ENCODE measurements around the gene RAB26.
A peak's percentile ranks its signal among the peaks of the same experiment; 100 is the strongest.
"Not testable (repeated sequence)": the region's sequence is repeated elsewhere in the genome, so short reads cannot be mapped to it uniquely, and the experiment has no call there.

The RAB26 gene, protein sequence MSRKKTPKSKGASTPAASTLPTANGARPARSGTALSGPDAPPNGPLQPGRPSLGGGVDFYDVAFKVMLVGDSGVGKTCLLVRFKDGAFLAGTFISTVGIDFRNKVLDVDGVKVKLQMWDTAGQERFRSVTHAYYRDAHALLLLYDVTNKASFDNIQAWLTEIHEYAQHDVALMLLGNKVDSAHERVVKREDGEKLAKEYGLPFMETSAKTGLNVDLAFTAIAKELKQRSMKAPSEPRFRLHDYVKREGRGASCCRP

DNA sequence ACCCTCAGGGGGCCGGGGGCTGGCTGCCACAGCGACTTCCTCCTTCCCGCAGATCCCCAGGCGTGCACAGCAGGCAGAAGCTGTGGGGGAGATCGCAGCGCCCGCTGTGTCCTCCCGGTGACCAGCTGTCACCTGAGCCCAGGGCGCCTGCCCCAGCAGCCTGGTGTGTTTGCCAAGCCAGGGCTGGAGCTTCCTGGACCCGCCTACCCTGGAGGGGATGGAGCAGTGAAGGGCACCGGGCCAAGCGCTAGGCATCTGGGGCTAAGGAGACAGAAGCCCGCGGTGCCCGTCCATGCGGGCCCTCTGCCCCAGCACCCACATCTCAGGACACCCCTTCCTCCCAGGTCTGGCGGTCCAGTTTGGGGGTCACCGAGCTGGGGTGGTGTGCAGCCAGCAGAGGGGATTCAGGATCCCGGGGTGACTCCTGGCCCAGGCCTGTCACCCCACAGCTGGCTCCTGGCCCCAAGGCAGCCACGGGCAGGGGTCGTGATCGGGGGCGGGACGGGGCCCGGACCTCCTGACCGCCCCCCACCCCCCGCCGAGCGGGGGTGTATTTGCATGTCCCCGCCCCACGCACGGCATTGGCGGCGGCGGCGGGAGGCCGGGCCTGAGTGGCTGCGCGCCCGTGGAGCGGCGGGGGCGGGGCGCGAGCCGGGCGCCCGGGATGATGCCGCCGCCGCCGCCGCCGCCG is at the start of gene RAB26:
Gene RAB26, plus strand, starts transcription at position 645 of the 691 bp plus-strand sequence. CDS start 159 bp downstream, outside the sequence.
- peak in 1 of 2 donors; percentile 51 for DNase-seq (ENCODE audit: low read depth in 1 of 2, low spot score in 1 of 2)

DNA sequence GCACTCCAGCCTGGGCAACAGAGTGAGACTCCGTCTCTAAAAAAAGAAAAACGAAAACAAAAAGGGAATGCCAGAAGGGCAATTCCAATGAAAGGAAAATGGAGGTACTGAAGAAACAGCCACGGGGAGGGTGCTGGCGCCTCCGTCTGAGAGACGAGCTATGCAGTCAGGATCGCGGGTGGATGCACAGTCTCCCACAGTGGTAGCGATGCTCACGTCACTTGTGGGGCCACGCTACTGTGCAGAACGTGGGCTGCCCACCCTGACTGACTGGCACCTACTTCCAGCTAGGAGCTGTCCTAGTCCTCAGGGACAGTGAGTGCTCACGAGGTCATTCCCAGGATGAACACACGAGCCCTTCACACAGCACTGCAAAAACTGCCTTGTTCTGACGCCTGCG is 46.8 kb upstream of the RAB26 start:
- DNase-seq (ENCODE audit: low read depth in 1 of 2, low spot score in 1 of 2): not testable (repeated sequence)

DNA sequence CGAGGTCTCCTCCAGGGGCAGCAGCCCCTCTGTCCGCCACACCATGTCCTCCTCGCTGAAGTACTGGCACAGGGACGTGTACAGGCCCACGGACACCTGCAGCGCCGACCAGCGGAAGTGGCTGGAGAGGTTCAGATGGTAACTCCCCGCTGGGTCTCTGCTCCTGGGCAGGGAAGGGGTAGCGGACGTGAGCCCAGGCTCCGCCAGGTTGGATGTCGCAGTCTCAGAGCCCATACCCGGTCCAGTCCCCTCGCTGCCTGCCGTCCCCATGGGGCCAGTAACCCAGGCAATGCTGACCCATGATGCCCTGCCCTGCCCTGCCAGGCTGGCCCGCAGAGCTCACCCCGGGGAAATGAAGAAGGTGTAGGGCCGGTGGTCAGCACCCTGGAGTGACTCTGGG is 46.0 kb upstream of the RAB26 start:
- no peak for DNase-seq (ENCODE audit: low read depth in 1 of 2, low spot score in 1 of 2)

DNA sequence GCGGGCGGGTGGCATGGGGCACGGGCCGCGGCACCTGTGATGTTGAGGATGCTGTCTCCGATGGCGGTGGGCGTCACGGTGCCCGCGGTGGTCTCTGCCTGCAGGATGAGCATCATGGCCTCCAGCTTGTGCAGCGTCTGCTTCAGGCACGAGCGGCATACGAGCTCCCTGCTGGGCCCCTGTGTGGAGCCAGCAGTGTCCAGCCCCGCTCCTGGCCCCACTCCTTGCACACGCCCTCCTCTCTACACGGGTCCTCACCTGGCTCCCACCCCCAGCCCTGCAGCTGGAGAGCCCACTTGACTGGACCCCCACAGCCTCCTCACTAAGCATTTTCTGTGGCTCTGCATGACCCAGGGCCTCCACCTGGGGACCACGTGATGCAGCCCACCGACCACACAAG is 44.0 kb upstream of the RAB26 start:
- not testable (repeated sequence) for DNase-seq (ENCODE audit: low read depth in 1 of 2, low spot score in 1 of 2)

DNA sequence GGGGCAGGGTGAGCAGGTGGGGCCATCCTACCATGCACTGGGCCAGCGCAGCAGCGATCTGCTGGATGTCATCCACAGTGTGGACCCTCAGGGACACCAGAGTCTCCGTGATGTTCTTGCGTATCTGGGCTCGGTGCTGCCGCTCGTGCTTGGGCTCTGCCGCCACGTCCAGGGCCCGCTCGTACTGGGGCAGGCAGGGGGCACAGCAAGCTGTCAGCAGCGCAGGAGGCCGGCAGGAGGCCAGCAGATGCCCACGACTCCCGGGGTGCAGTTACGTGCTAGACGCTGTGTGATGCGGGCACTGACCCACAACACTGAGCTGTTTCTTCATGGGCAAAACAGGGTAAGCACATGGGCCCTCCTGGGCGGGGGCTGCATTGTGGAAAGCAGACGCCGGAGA is 43.1 kb upstream of the RAB26 start:
- DNase-seq (ENCODE audit: low read depth in 1 of 2, low spot score in 1 of 2): not testable (repeated sequence)

DNA sequence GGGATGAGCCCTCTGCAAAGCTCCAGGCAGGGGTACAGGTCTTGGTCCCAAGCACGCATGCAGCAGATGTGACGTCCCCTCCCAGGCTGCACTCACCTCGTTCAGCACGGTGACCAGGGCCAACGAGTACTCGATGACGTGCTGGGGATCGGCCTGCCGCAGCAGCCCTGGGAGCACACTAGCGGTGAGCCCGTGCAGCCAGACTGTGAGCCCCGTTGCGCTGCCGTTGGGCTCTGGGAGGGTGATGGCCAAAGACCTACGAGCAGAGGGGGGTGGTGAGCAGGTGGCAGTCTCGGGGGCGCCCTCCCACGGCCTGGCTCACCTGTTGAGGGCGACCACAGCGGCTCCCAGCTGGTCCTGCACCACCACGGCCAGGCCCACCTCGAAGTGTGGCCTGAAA is 42.7 kb upstream of the RAB26 start:
- not testable (repeated sequence) for DNase-seq (ENCODE audit: low read depth in 1 of 2, low spot score in 1 of 2)

DNA sequence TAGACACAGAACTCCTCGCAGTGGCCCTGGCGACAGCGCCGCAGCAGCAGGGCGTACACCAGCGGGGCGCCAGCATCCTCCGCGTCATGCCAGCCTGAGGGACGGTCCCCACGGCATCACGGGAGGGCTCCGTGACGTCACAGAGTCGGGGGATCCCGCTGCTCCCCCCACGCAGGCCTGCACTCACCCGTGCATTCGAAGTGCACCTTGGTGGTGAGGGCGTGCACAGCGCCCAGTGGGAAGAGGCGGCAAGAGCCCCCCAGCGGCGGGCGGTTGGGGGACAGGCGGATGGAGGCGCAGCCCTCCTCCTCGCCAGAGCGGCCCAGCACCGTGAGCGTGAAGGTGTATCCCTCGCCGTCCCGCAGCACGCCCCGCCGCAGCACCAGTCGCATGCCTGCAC is 42.2 kb upstream of the RAB26 start:
- not testable (repeated sequence) for DNase-seq (ENCODE audit: low read depth in 1 of 2, low spot score in 1 of 2)

DNA sequence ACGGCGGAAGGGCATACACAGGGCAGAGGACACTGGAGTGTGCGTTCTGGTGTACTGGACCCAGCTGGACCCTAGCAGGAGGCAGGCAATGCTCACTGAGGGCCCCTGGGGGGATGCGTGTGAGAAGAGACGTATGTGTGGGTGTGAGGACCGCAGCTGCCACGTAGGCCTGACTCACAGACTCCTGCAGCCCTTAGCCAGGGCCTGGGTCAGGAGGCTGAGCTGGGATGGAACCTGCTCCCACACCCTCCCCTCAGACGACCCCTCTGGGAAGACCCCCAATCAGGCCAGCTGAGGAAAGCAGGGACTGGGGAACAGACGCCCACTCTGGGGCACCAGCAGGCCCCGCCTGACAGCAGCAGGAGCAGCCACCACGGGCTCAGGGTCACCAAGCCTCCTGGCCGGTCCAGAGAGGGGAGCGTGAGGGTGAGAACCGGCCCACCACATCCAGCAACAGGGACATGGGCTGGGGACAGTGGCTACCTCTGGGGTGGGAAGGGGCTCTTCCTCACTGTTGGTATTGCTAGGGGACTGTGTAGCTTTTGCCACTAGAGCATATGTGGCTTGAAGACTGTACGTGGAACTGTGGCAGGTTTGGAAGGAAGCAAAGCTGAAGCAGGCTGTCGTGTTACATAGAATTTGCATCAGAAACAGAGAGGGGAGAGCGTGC is 41.2 kb upstream of the RAB26 start:
- DNase-seq (ENCODE audit: low read depth in 1 of 2, low spot score in 1 of 2): not testable (repeated sequence)

DNA sequence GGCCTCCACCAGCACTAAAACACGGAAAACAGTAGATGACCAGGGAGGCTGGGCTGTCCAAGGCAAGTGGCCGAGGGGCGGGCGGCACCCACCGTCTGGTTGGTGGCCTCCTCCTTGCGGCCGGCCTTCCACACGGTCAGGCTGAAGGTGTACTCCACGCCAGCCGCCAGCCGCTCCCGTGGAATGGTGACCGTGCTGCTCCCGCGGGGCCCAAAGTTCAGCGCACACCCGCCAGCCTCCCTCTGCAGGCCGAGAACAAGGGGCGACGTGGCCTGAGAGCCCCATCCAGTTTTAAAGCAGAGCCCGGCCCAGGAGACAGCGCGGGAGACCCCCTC is 40.7 kb upstream of the RAB26 start:
- DNase-seq (ENCODE audit: low read depth in 1 of 2, low spot score in 1 of 2): not testable (repeated sequence)

DNA sequence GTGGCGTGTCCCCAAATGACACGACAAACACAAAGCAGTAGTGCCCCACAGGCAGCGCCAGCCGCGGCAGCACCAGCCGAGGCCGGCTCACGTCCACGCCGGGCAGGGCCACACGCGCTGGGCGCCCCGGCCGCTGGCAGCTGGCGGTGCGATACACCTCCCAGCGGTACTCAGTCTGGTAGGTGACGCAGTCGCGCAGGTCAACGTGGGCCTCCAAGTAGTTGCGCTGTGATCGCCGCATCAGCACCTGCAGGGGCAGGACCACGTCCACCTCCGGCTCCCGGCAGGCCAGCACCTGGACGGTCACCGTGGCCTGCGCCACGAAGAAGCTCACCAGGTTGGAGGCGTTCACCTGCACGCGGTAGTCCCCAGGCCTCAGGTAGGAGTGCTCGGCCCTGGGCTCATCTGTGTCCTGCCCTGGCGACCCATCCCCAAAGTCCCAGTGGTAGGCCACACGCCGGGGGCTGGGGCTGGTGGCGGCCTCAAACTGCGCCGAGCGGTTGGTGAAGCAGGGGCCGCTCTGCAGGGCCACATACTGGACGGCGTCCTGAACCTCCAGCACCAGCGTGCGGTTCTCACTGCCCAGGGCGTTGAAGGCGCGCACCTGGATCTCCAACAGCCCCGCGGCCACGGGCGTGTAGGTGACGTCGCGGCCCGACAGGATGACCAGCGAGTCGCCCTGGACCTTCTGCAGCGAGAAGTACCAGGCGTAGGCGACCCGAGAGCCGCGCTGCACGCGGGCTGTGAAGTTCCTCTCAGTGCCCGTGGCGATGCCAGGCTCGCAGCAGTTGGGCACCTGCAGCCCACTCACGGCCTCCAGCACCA is 39.8 kb upstream of the RAB26 start:
- not testable (repeated sequence) for DNase-seq (ENCODE audit: low read depth in 1 of 2, low spot score in 1 of 2)

DNA sequence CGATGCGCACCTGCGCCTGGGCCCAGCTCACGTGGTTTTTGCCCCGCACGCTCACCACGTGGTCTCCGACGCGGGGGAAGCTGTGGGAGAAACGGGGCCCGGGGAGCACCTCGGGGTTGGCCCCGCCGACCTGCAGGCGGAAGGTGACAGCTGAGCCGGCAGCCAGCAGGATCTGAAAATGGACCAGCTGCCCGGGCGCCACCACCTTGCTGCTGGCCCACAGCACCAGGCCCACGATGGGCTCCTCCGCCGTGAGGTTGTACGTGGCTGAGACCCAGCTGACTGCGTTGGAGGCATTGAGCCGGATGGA is 39.2 kb upstream of the RAB26 start:
- not testable (repeated sequence) for DNase-seq (ENCODE audit: low read depth in 1 of 2, low spot score in 1 of 2)

DNA sequence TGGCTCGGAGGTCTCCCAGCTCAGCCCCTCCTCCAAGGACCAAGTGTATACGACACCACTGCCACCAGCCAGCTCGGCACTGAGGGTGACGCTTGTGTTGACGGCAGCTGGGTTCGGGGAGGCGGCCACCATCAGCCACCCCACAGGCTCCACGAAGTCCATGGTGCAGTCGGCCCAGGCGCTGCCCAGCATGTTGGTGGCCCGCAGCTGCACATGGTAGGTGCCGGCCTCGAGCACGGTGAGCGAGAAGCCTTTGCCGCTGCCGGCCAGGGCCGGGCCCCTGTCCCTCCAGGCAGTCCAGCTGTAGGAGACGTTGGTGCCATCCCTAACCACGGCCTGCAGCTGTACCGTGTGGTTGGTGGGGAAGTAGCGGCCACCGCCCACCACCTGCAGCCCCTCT is 38.6 kb upstream of the RAB26 start:
- DNase-seq (ENCODE audit: low read depth in 1 of 2, low spot score in 1 of 2): not testable (repeated sequence)

DNA sequence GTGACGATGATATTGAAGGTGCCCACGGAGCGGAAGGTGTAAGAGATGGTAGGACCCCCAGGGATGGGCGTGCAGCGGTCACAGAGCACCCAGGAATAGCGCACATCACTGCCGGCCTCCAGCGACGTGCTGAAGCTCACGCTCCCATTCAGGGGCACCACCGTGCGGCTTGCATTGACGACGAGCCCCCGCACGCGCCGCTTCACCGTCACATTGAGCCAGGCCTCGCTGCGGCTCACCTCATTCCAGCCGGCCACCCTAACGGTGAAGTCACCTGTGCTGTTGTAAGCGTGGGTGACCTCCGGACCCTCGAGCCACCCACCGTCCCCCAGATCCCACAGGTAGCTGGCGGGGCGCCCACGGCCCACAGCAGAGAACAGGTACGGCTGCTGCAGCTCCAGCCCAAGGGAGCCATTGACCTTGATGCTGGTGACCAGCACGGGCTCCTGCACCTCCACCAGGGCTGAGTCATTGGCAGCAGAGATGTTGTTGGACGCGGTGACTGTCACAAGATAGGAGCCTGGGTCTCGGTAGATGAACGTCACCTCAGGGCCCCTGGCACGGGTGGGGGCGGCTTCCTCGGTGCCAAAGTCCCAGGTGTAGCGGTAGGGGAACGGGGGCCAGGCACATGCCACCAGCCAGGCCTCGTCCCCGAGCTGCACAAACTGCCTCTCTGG is 38.0 kb upstream of the RAB26 start:
- DNase-seq (ENCODE audit: low read depth in 1 of 2, low spot score in 1 of 2): not testable (repeated sequence)

DNA sequence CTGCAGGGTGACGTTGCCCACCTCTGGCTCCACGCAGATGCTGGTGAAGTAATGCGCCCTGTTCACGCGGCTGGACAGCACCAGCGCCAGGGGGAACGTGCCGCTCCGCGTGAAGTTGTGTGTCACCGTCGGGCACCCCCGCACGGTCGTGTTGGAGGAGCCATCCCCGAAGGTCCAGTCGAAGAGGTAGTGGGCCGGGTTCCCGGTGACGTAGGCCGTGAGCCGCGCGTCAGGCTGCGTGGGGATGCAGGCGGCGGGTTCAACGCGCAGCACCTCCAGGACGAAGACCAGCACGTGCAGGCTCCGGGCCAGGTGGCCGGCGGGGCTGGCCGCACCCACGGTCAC is 37.4 kb upstream of the RAB26 start:
- DNase-seq (ENCODE audit: low read depth in 1 of 2, low spot score in 1 of 2): not testable (repeated sequence)

DNA sequence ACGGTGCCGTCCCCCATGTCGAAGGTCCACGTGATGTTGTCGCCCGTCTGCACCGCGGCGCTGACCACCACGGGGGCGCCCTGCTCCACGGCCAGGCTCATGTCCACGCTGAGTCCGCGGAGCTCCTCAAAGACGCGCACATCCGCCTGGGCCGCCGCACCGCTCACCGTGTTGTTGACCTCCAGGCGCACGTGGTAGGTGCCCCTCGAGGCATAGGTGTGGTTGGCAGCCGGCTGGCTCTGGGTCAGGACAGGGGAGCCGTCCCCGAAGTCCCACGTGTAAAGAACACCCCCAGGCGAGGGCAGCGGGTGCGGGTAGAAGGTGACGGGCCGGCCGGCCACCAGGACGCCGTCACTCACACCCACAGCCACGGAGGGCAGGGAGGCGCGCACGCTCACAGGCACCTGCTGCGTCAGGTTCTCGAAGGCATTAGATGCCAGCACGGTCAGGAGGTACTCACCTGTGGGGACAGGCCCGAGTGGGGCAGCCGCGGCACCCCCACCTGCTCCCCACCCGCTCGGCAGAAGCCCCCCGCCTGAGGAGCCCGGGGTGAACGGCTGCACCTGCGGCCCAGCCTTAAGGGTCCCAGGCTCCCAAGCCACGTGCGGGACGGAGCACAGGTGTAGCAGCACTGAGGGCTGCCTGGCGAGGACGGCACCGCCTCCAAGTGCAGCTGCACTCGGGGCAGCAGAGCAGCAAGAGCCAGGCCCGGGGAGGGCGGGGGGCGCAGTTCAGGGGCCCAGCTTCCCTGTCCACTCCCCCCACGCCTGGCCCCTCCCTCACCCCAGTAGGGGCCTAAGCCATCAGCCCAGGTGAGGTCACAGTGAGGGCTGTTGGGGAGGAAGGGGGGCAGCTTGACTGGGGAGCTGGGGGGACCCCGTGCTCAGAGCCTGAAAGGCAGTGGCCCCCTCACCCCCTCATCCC is 36.8 kb upstream of the RAB26 start:
- DNase-seq (ENCODE audit: low read depth in 1 of 2, low spot score in 1 of 2): not testable (repeated sequence)

DNA sequence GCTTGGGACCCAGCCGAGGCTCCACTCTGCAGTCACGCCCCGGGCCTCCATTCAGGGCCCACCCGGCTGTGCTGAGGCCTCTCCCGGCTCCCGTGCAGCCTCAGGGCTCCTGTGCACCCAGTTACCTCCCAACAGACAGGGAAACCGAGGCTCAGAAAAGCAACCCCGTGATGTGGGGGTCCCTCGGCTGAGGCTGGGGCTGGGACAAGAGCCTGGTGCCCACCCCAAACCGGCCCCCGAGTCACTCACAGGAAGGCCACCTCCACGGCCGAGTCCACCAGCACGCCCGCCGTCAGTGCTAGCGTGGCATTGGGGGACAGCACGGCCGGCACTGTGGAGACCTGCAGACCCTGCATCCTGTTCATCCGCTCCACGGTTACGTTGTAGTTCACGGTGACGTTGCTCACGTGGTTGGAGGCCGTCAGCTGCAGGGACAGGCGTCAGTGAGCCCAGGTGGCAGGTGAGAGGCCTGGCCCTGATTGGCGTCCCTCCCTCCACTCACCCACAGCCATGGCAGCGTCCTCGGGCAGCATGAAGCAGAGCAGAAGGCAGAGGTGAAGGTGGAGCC is 35.8 kb upstream of the RAB26 start:
- DNase-seq (ENCODE audit: low read depth in 1 of 2, low spot score in 1 of 2): not testable (repeated sequence)

DNA sequence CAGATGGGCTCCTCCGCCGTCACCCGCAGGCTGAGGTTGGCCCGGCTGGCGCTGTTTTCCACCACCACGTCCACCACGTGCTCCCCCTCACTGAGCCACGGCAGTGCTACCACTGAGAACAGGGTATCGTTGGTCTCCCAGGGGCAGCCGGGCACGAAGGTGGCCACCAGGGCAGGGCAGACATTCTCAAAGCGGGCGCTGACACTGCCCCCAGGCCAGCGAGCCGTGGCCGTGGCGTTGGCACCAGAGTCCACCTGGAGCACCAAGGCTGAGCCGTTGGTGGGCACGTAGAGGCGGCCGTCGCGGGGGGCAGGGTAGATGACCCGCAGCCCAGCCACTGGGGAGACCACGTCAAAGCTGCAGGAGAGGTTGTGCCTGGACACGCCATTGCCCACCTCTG is 34.2 kb upstream of the RAB26 start:
- not testable (repeated sequence) for DNase-seq (ENCODE audit: low read depth in 1 of 2, low spot score in 1 of 2)

DNA sequence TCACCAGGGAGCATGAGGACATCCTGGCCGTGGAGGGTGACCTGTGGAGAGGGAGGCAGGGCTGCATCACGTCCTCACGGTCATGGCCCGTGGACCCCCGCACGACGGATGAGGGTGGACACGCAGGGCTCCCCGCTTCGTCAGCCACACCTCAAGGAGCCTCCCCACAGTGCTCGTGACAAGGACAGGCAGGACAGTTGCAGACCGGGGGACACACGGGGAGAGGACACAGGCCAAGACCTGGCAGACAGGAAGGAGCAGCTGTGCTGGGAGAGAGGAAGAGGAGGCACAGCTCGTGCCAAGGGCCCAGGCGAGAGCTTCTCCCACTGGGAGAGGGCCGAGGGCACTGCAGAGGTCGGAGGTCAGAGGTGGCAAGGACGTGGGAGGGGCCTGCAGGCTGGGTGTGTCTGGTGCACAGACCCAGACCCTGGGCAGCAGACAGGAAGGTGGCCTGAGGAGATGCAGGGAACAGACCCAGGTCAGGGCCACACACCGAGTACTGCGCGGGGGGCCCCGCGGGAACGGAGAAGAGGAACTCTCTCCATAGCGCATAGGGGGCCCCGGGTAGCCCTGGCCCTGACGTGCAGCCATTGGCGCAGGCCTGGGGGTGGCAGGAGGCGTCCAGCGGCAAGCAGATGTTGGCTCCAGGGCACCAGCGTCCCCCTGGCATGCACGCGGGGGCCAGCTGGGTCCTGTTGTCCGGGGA is 33.4 kb upstream of the RAB26 start:
- not testable (repeated sequence) for DNase-seq (ENCODE audit: low read depth in 1 of 2, low spot score in 1 of 2)

DNA sequence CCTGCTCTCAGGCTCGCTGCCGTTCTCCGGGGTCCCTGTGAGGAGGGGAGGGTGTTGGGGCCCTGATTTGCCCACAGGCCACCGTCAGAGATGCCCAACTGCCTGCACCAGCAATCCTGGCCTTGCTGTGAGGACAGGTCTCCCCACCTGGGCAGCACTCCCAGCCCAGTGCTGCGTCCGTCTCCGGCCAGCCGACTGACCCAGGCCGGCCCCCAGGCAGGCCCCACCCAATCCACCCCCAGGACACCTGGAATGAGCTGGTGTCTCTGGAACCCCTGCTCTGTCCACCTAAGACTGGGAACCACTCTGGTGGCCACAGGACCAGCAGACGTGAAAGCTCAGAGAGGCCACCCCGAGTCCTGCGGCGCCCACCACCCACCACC is 32.8 kb upstream of the RAB26 start:
- DNase-seq (ENCODE audit: low read depth in 1 of 2, low spot score in 1 of 2): no peak
